Activated CD8-positive, alpha-beta memory T cell treated with anti-CD3 and anti-CD28 coated beads, Interleukin-2, amount 50 U/mL, for 24 hours (primary cell): ENCODE data around the gene MARCHF10.

Experiments
- DNase-seq: peaks from one replicate; pipeline ENCODE4 v3.0.0-alpha.2; 2020; ENCODE audit errors: extremely low read depth

The MARCHF10 gene

DNA sequence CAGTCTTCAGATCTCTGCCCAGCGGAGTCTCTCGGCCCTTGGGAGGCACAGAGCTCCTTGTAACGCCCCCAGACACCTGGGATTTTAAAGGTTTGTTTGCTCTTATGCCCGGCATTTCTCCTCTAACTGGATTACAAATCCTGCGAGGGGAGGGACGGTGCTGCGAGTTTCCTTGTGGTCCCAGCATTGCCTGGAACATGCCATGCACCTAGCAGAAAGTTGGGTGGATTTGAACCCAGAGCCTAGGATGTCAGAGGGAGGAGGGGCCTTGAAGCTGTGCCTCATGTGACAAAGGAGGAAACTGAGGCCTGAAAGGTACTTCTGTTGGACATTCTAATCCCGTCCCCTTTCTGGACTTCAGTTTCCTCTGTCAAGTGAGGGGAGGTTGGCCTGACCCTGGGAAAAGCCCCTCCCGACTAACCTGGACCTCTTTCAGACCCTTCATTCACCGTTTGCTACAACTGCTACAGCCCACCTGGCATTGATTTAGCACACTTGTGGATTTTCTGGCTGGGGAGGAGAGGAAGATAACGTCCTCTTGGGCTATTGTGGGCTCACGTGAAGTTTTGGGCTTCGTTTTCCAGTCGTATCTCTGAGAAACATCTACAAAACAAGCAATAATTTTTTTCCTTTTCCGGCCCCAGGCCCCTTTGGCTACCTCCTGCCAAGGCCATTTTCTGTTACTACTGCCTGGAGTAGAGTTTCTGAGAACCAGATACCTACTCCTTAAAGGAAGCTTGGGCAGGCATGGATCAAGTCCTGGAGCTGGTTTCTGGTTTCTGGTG, 149.8 kb downstream of the MARCHF10 start:
- no peak for DNase-seq

DNA sequence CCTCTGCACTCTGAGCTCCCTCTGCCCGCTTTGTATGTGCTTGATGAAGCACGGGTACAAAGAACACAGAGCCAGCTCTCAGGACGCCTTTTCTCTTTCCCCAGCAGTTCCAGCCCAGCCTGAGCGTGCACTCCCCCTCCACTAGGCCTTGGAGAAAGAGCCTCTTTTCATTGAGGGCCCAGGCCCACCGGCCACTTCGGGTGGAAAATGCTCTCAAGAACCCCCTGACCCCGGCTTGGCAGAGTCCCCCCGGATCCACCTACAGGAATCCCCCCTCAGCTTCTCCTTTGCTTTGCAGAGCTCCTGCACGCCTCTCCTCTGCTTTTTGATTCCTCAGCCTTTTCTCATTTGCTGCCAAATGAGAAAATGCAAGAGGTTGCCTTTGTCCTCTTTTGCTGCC, 150.4 kb downstream of the MARCHF10 start:
- DNase-seq, result no peak

DNA sequence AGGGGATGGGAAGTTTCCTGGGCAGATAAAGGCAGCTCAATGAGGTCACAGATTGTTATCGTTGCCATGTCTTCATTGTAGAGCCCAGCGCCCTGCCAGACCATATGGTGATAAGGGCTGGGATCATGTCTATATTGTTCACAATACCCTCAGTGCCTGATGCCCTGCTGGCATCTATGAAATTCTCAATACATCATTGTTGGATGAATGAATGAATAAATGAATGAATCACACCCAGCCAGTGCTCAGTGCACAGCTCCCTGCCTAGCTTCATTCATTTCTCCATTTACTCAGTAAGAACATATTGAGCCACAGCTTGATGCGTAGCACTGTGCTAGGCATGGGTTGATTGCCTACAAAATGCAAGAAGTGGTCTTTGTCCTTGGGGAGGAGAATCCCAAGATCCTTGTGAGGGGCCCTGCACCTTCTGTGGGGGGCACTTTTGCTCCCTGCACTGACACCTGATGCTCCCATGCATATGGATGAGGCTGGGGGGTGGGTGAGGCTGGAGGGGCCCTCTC, 150.9 kb downstream of the MARCHF10 start:
- DNase-seq, result no peak

DNA sequence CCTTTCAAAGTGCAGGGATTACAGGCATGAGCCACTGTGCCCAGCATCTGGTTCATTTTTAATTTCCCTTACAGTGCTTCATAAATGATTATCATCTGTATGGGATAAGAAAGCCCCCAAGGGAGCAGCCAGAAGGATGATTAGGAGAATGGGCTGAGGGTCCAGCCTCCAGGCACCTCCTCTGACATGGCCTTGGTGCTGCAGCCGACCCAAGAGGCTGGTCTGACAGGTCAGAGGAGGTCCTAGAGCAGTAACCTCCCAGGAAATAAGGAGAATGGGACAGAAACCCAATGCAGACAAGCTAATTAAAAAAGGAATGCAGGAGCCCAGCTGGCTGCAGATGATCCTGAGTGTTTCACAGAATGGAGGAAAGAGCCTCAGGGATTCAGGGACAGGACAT, 151.7 kb downstream of the MARCHF10 start:
- no peak for DNase-seq

DNA sequence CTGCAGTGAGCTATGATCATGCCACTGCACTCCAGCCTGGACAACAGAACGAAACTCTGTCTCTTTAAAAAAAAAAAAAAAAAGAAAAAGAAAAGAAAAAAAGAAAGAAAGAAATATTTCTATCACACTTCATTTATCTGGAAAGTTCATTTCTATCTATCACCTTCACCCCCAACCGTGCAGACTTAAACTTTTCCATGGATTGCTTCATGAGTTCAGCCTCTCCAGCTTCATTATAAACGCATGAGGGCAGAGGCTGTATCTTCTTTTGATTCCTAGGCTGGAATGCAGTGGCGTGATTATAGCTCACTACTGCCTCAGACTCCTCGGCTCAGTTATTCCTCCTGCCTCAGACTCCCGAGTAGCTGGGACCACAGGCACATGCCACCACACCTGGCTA, 152.5 kb downstream of the MARCHF10 start:
- no peak for DNase-seq

DNA sequence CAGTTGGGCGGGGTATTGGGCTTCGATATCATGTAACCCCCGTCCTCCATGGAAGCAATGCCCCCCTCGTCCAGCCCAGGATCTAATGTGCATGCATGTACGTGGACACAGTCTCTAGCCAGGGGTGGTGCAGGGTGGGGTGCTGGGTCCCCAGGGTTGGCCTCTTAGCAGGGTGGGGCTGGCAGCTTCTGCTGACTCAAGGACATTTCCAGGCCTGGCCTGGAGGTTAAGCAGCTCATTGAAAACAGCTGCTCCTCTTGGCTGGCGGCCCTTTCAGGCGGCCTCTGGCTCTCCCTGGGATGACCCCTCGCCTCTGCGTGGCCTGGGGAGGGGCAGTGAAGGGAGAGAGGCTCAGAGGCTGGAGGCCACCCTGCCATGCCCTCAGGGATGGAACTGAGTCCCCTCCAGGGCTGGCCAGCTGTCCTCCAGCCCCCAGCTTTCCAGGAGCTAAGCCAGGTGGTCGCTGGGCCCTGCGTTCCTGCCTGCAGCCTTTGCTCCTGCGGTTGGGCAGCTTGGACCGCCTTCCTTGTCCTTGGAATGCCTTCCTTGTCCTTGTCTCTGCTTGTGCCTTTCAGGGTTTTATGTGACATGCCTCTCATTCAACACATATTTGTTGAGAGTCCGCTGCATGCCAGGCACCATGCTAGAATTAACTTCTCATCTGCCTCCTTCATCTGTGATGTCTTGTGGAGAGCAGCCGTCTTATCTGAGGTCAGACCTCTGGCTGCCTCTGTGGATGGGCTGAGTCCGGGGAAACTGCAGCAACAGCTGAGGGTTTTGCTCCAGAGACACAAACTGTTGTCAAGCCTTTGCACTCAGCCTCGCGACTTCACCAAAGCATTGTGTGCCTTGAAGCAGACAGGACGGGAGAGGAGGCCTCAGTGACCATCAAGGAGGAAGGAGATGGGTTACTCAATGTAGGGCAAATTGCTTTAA, 154.0 kb downstream of the MARCHF10 start:
- DNase-seq, result no peak

DNA sequence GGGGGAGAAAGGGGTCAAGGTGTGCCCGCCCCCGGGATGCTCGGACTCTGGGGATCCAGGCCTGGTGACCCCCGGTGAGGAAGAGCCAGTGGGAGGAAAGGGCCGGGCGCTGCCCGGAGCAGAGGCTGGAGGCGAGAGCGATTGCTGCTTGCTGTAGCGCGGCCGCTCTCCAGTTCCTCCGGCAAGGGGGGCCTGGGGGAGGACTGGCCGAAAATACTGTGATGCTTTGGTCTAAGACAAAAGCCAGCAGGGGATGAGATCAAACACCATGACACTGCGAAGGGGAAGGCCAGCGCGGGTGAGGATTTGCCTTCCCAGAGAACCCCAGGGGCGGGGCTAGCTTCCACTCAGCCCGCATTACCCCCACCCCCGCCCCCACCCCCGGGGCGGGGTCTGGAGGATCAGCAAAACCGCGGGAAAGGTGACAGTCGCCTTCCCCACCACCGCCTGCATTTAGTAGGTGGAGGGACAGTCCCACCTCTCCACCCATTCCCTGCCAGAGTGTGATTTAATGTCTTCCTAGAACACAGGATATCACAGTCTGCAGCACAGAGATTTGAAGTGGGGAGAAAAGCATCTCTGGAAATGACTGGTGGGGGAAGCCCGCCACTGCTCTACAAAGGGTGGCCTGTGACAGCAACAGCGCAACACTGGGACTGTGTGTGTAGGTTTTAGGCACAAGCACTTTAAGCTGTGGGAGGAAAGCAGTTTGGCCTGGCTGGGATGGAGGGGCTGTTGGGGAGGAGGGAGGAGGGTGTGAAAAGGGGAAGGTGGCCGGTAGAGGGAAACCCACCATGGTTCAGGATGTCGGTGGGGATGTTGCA, 154.9 kb downstream of the MARCHF10 start:
- DNase-seq, result peak; percentile 68

DNA sequence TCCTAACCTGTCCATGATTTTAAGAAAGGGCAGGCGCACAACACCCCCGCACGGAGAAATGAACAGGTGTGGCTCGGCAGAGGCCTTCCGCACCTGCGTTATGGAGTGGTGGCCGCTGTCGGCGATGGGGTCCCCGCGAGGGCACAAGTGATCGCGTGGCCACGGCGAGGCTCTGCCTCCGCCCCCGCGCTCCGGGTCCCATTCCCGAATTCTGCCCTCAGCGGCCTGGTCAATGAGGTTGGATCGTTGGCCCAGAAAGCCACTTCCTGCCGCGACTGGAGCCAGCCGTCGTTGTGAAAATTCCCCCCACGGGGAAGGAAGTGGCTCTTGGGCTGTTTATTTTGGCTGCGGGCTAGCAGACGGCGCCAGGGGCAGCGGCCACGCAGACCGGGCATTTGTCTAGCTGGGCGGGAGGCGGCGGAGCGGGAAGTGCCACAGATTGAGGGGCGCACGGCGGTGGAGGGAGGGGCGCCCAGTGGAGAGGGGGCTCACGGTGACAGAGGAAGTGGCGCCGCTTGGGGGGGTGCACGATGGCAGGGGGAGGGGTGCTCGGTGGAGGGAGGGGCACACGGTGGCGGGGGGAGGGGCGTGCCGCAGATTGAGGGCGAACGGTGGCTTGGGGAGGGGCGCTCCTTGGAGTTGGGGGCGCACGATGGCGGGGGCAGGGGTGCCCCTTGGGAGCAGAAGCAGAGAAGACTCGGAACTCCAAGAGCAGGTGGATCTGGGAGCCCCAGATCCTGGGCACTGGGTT, 155.7 kb downstream of the MARCHF10 start:
- no peak for DNase-seq
